HL-60/S4 (cell line): Measurements from ENCODE around the gene MAP4K2.

ENCODE experiments used
- in situ Hi-C: fragments of 300-500 bp; cut with MboI; formaldehyde crosslinking; loops from 2 replicates; pipeline ENCODE4 v1.14.3; 2022; ENCODE audit warnings: low sequenced_read_pairs

MAP4K2 gene

GRCh38 chr11:64803158-64803845, at the start of gene MAP4K2:
TSS of gene MAP4K2 (minus strand) at chr11:64803214. CDS start at chr11:64803149, 65 bp downstream.
- in situ Hi-C loops, result no loop called here

- in situ Hi-C loops, result no loop called here
Measured at GRCh38 chr11:64851831-64852351, 48.9 kb upstream of the MAP4K2 start.

GRCh38 chr11:64850979-64851567, 48.1 kb upstream of the MAP4K2 start:
- in situ Hi-C loops, result no loop called here

GRCh38 chr11:64849598-64850356, 46.8 kb upstream of the MAP4K2 start:
- in situ Hi-C loops, result loop anchor here (5.0 to 10.0 kb wide), 2 partner anchors 43 to 265 kb away; partner anchors contain the start of genes TM7SF2 and ZNHIT2

GRCh38 chr11:64848826-64849597, 46.0 kb upstream of the MAP4K2 start:
- in situ Hi-C loops, result loop anchor here (5.0 to 10.0 kb wide), 2 partner anchors 43 to 266 kb away; partner anchors contain the start of genes TM7SF2 and ZNHIT2

- in situ Hi-C loops, result loop anchor here (5.0 to 10.0 kb wide), 2 partner anchors 44 to 266 kb away; partner anchors contain the start of genes TM7SF2 and ZNHIT2
Measured at GRCh38 chr11:64848214-64848825, 45.3 kb upstream of the MAP4K2 start.

- in situ Hi-C loops, result loop anchor here (5.0 to 10.0 kb wide), 2 partner anchors 45 to 268 kb away; partner anchors contain the start of genes TM7SF2 and ZNHIT2
Measured at GRCh38 chr11:64846998-64847666, 44.1 kb upstream of the MAP4K2 start.

GRCh38 chr11:64845776-64846129, 42.7 kb upstream of the MAP4K2 start:
- in situ Hi-C loops, result loop anchor here (5.0 to 10.0 kb wide), 2 partner anchors 47 to 269 kb away; partner anchors contain the start of genes TM7SF2 and ZNHIT2

GRCh38 chr11:64845129-64845775, 42.2 kb upstream of the MAP4K2 start:
- in situ Hi-C loops, result loop anchor here (5.0 to 10.0 kb wide), 2 partner anchors 47 to 270 kb away; partner anchors contain the start of genes TM7SF2 and ZNHIT2

GRCh38 chr11:64844330-64845128, 41.5 kb upstream of the MAP4K2 start, which contains the start of gene CDC42BPG:
TSS of gene CDC42BPG (minus strand) at chr11:64844653. CDS start at chr11:64844569, 84 bp downstream.
- in situ Hi-C loops, result loop anchor here (5.0 to 10.0 kb wide), 2 partner anchors 48 to 270 kb away; partner anchors contain the start of genes TM7SF2 and ZNHIT2

- in situ Hi-C loops, result loop anchor here (10.0 kb wide), 1 partner anchor 271 kb away; the partner anchor contains the start of genes TM7SF2 and ZNHIT2
Measured at GRCh38 chr11:64843686-64844329, 40.8 kb upstream of the MAP4K2 start.

GRCh38 chr11:64842851-64843685, 40.1 kb upstream of the MAP4K2 start:
- in situ Hi-C loops, result loop anchor here (10.0 kb wide), 1 partner anchor 272 kb away; the partner anchor contains the start of genes TM7SF2 and ZNHIT2

GRCh38 chr11:64842366-64842759, 39.3 kb upstream of the MAP4K2 start:
- in situ Hi-C loops, result loop anchor here (10.0 kb wide), 1 partner anchor 272 kb away; the partner anchor contains the start of genes TM7SF2 and ZNHIT2

GRCh38 chr11:64841592-64842365, 38.8 kb upstream of the MAP4K2 start:
- in situ Hi-C loops, result loop anchor here (10.0 kb wide), 1 partner anchor 273 kb away; the partner anchor contains the start of genes TM7SF2 and ZNHIT2
